NCI-H774 (cell line): ENCODE results near the gene CARHSP1.
"Not testable (repeated sequence)": the region's sequence is repeated elsewhere in the genome, so short reads cannot be mapped to it uniquely, and the experiment has no call there.

ENCODE experiments used
- DNase-seq: peaks from one replicate; lab custom pipeline; 2025; lab: John Stamatoyannopoulos, UW

CARHSP1 gene

GRCh38 chr16:8854298-8854948 is 14.4 kb downstream of the CARHSP1 start:
- DNase-seq, result no peak

- no peak for DNase-seq
These were observed 15.2 kb downstream of the CARHSP1 start for GRCh38 chr16:8853611-8854010.

GRCh38 chr16:8853150-8853549 is 15.7 kb downstream of the CARHSP1 start:
- DNase-seq, result no peak

- DNase-seq, result no peak
These were observed 16.3 kb downstream of the CARHSP1 start for GRCh38 chr16:8852534-8852933.

- DNase-seq, result no peak
These were observed 16.9 kb downstream of the CARHSP1 start for GRCh38 chr16:8851761-8852403.

DNA sequence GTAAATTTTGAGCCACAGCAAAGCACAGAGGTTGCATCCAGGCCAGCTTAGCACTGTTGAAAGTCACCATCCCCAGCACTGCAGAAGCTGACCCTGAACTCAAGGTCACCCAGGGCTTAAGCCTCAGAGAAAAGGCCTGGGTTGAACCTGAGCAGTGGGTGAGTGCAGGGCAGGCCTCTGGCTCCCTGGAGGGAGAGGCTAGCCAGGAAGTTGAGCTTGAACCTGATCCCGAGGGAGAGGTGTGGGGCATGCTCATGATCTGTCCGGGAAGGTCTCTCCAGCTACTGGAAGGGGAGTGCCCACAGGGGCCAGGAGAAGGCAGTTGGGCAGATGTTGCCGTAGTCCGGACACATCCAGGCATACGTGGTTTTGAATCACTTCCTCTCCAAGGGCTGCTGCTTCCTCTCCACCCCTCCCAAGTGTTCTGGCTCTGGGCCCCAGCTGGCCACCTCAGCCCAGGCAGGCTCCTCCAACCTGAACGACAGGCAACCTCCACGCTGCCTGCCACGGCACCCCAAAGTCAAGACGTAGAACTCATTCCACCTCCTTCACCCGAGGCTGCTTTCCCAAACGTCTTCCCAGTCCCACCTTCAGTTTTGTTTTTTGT is 18.4 kb downstream of the CARHSP1 start:
- no peak for DNase-seq

GRCh38 chr16:8849411-8850011 is 19.3 kb downstream of the CARHSP1 start:
- no peak for DNase-seq

GRCh38 chr16:8848939-8849391 is 19.8 kb downstream of the CARHSP1 start:
- DNase-seq, result no peak

GRCh38 chr16:8848231-8848938 is 20.4 kb downstream of the CARHSP1 start:
- DNase-seq, result no peak

GRCh38 chr16:8847623-8848022 is 21.2 kb downstream of the CARHSP1 start:
- no peak for DNase-seq

GRCh38 chr16:8847145-8847544 is 21.7 kb downstream of the CARHSP1 start:
- no peak for DNase-seq

DNA sequence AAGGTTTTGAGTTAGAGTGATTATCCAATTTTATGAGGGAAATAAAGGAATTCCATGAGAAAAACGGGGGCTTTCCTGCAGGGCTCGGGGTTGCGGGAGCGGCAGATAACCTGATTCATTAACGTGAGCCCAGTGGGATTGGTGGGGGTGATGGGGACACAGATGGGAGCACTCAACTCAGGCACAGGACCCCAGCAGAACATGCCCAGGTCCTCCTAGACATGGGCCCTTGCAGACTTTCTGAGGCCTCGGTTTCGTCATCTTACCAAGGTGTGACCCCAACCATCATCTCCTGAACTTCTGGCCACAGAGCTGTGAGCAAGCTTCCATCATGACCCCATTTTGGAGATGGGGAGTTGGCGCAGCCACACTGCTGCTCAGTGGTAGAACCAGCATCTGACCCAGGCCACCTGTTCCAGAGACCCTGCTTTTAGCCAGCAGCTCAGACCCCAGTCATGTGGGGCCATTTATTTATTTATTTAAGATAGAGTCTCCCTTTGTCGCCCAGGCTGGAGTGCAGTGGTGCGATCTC is 22.3 kb downstream of the CARHSP1 start:
- DNase-seq, result no peak

GRCh38 chr16:8845699-8846298 is 23.0 kb downstream of the CARHSP1 start:
- no peak for DNase-seq

GRCh38 chr16:8843296-8843695 is 25.5 kb downstream of the CARHSP1 start:
- DNase-seq, result not testable (repeated sequence)

DNA sequence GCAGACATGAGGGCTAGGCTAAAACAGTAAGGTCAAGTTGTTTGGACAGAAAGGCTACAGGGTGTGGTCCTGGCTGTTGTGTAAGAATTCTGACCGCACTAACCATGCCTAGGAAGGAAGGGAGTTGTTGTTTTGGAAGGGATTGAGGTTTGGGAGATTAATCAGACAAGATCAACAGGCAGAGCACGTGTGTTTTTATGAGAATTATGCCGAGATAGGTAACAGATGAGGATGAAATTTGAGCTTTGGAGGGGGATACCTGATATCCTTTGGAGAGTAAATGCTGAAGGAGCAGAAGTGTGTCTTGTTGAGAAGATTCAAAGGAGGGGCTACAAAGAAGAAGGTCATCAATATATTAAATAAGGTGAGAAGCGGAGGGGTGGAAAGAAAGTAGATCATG is 26.8 kb downstream of the CARHSP1 start:
- DNase-seq, result not testable (repeated sequence)

- not testable (repeated sequence) for DNase-seq
These were observed 31.2 kb downstream of the CARHSP1 start for GRCh38 chr16:8837594-8837993.

DNA sequence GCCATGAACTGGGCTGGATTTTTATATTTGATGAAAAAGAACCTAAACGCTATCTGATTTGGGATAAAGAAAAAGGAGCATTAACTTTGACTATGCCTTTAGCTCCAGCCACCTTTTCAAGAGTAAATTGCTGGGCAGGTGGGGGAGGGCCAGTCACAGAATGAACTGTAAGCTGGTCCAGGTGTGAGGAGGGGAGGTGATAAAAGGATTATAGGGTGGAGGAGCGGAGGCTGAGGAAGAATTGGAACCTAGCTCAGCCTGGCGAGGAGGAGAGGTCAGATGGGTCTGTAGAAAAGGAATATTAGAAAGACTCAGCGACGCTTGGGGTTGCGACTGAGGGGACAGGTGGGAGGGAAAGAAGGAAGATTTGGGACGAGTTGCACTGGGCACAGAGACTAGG is 32.0 kb downstream of the CARHSP1 start:
- not testable (repeated sequence) for DNase-seq

- DNase-seq, result no peak
These were observed 36.1 kb downstream of the CARHSP1 start for GRCh38 chr16:8832717-8833105.

DNA sequence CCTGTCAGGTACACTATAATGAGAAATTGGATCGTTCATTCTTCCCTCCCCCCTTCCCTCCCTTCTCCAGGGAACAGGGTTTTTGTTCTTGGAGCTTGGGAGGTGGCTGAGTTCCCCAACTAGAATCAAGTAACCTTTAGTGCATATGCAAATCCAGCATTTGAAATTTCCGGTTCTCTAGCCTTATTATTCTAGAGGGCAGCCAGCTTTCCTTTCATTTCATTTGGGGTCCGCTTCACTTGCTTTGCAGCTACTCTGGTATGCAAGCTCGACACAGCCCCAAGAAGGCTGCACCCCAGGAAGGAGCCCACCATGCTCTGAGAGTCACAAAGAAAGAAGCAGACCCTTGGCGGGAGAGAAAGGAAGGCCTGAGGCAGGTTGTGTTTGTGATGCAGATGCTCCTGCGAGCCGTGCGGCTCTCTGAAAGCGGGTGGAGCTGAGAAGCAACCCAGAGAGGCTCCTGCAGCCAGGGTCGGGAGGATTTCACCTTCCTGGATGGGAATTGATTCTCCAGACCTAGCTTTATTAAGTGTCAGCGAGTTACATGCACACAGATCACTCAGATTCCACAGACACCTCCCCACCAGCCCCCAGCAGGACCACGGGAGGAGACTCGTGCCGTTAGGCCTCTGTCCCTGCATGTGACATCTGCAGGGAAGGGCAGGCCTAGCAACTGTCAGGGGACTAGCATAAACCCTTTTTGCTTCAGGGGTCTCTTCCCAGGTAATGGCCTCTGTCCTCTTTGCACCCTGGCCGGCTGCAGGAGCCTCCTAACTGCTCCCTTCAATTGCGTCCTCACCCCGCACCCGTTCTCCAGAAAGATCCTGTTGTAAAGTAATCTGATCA is 36.7 kb downstream of the CARHSP1 start:
- DNase-seq, result no peak

- DNase-seq, result no peak
These were observed 37.4 kb downstream of the CARHSP1 start for GRCh38 chr16:8831450-8831849.
